Loucy (cell line): ENCODE measurements around the gene WNK4.
A peak's percentile ranks its signal among the peaks of the same experiment; 100 is the strongest.

Source experiments
- H2AFZ ChIP-seq: fragments of 200-600 bp; sonication (generic); 2 replicates; pipeline ENCODE4 v1.6.0; 2016; ENCODE audit warnings: antibody characterized with exemption, mild to moderate bottlenecking, low read length, moderate library complexity
- H3F3A ChIP-seq: fragments of 200-600 bp; 2 replicates; pipeline ENCODE4 v1.6.0; 2016; ENCODE audit warnings: antibody characterized with exemption, low read depth, mild to moderate bottlenecking
- H3K27me3 ChIP-seq: fragments of 200-600 bp; sonication (generic); 2 replicates; pipeline ENCODE4 v1.6.1; 2014; ENCODE audit warnings: low read length, mild to moderate bottlenecking; ENCODE audit not compliant: insufficient read depth, poor library complexity, severe bottlenecking
- H3K36me3 ChIP-seq: fragments of 200-600 bp; sonication (generic); 2 replicates; pipeline ENCODE4 v1.6.1; 2016; ENCODE audit warnings: low read length; ENCODE audit not compliant: insufficient read depth
- H3K4me1 ChIP-seq: fragments of 200-600 bp; sonication (generic); 2 replicates; pipeline ENCODE4 v1.5.1; 2014; ENCODE audit warnings: low read length, mild to moderate bottlenecking; ENCODE audit not compliant: insufficient read depth, poor library complexity, severe bottlenecking
- H3K4me2 ChIP-seq: fragments of 200-600 bp; sonication (generic); 2 replicates; pipeline ENCODE4 v1.6.0; 2014; ENCODE audit warnings: antibody characterized with exemption, low read length, low read depth, mild to moderate bottlenecking; ENCODE audit not compliant: poor library complexity, severe bottlenecking
- H3K4me3 ChIP-seq: fragments of 200-600 bp; sonication (generic); 2 replicates; pipeline ENCODE4 v1.5.1; 2014; ENCODE audit warnings: low read length, mild to moderate bottlenecking, mixed read lengths; ENCODE audit not compliant: poor library complexity, severe bottlenecking
- H3K79me2 ChIP-seq: fragments of 200-600 bp; sonication (generic); 2 replicates; pipeline ENCODE4 v1.6.1; 2014; ENCODE audit warnings: low read length; ENCODE audit not compliant: insufficient read depth
- H3K9ac ChIP-seq: fragments of 200-600 bp; sonication (generic); 2 replicates; pipeline ENCODE4 v1.6.0; 2014; ENCODE audit warnings: mild to moderate bottlenecking, low read depth, low read length, moderate library complexity; ENCODE audit not compliant: poor library complexity, severe bottlenecking
- H3K9me2 ChIP-seq: fragments of 200-600 bp; sonication (generic); replicated peaks from 2 replicates; pipeline ENCODE4 v1.6.1; 2016; ENCODE audit warnings: low read depth, low read length, mixed read lengths
- H3K9me3 ChIP-seq: fragments of 200-600 bp; sonication (generic); 2 replicates; pipeline ENCODE4 v1.6.1; 2014; ENCODE audit warnings: mild to moderate bottlenecking, antibody characterized with exemption, low read length, low read depth; ENCODE audit not compliant: insufficient read depth
- H4K20me1 ChIP-seq: fragments of 200-600 bp; sonication (generic); 2 replicates; pipeline ENCODE4 v1.6.0; 2014; ENCODE audit warnings: antibody characterized with exemption, low read length, mild to moderate bottlenecking; ENCODE audit not compliant: insufficient read depth, poor library complexity, severe bottlenecking
- CTCF ChIP-seq: fragments of 200-600 bp; sonication (generic); conservative IDR thresholded peaks from 2 replicates; pipeline ENCODE4 v1.5.1; 2014; ENCODE audit warnings: mild to moderate bottlenecking, antibody characterized with exemption, low read length
- EZH2phosphoT487 ChIP-seq: fragments of 200-600 bp; IDR thresholded peaks from 2 replicates; pipeline ENCODE4 v1.6.1; 2018; ENCODE audit warnings: antibody characterized with exemption, mild to moderate bottlenecking, moderate library complexity, borderline replicate concordance

The WNK4 gene

DNA sequence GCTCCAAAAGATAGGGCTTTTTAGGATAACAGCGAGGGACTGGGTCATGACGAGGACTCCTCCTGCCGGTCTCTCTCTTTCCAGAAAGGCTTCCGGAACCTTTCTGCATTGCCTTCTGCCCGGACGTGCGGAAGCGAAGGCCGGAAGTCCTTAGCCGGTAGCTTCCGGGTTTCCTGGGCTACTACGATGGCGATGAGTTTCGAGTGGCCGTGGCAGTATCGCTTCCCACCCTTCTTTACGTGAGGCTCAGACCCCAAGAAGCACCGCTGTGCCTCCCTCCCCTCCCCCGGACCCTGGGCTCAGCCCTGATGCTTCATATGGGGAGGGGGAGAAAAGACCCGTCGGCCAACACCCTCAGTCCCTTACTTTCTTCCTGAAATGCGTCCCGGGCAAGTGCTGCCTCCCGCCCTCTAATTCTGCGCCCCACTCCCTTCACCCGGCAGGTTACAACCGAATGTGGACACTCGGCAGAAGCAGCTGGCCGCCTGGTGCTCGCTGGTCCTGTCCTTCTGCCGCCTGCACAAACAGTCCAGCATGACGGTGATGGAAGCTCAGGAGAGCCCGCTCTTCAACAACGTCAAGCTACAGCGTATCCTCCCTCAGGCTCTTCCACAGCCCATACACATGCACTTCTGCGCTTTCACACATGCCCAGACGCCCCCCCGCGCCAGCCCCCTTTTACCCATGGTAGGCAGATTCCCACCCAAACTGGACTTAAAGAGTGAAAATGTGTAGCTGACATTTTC lies 6.9 kb upstream of the WNK4 start, which contains the start of gene VPS25:
VPS25 (plus strand) TSS at position 160 of the 746 bp plus-strand sequence; CDS start at position 187, 27 bp downstream.
- Histone ChIP-seq H3K9me3 (no peaks in the 10 kb centered on the region), H3K4me1 (peaks cover 15% of the 10 kb centered on the region), H3K27me3 (no peaks in the 10 kb centered on the region), H3K9me2 (no peaks in the 10 kb centered on the region), H3K4me2 (peak within 1 kb of the TSS; percentile 97), H4K20me1 (no peaks in the 10 kb centered on the region), H3F3A (no peaks in the 10 kb centered on the region), H3K9ac (peak within 1 kb of the TSS; percentile 90), H2AFZ (peak within 1 kb of the TSS; percentile 95), H3K36me3 (peaks cover 8% of the 10 kb centered on the region; the same call in 1 of the 2 replicates), H3K4me3 (peak within 1 kb of the TSS; percentile 93), H3K79me2 (peaks cover 19% of the 10 kb centered on the region)
- no peak for TF ChIP-seq EZH2phosphoT487
- no peak; the same call in 1 of the 2 replicates for TF ChIP-seq CTCF

DNA sequence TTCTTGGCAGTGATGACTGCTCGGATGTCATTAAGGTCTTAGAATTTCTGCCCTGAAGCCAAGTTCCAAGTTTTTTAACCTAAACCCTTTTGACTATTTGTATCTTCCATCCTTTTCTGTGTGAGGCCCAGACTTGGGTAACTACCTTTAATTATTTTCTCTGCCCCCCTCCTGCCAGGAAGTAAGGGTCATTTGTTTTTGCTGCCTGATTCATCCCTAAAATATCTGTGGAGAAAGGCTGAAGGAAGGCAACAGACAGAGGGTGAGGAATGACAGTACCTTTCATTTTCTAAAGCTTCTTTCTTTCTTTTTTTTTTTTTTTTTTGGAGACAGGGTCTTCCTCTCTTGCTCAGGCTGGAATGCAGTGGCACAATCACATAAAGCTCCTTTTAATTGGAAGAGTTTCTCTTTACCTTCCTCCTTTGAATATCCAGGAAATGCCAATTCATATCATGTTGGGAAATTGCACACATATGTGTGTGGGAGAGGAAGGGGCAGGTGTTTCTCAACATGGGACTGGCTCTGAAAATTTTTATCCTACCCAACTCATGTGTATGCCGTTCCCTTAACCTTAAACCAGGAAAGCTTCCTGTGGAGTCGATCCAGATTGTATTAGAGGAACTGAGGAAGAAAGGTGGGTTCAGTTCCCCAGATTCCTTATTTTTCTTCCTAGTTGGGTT lies 6.2 kb upstream of the WNK4 start:
- no peak overlapping the region for H2AFZ ChIP-seq
- H3K36me3 ChIP-seq = peaks cover 15% of the 10 kb centered on the region; the same call in 1 of the 2 replicates
- peak overlapping the region; percentile 93 for H3K4me3 ChIP-seq
- peak overlapping the region; percentile 90 for H3K9ac ChIP-seq
- peaks cover 19% of the 10 kb centered on the region for H3K79me2 ChIP-seq
- peaks cover 15% of the 10 kb centered on the region for H3K4me1 ChIP-seq
- H3K27me3 ChIP-seq = no peaks in the 10 kb centered on the region
- no peaks in the 10 kb centered on the region for H3K9me3 ChIP-seq
- no peaks in the 10 kb centered on the region for H4K20me1 ChIP-seq
- TF ChIP-seq CTCF (no peak), EZH2phosphoT487 (no peak)
- H3F3A ChIP-seq = no peaks in the 10 kb centered on the region
- H3K4me2 ChIP-seq = peak overlapping the region; percentile 97
- no peaks in the 10 kb centered on the region for H3K9me2 ChIP-seq

DNA sequence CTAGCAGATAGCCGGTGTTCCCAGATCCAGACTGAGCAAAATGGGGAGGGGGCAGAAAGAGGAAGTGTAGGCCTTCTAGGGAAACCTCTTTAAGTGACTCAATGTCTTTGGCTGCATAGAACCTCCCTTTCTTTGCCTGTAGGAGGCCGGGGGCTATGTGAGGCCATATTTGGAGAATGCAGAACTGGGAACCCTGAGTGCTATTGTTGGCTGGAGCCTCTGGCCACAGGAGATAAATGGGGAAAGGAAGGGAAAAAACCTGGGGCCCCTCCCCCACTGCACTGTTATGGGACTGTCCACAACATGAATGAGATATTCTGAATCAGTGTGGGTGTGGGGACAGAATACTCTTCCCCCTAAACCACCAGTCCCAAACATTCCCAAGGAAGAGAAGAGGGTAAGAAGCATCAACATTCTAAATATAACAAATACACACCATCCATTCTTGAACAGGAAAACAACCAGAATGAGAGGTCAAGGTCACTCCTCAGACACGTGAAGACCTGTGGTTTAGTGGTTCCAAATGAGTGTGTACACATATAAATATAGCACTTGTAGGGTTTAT lies 4.8 kb upstream of the WNK4 start:
- peaks cover 19% of the 10 kb centered on the region for H3K79me2 ChIP-seq
- H3K27me3 ChIP-seq = no peaks in the 10 kb centered on the region
- no peaks in the 10 kb centered on the region for H4K20me1 ChIP-seq
- H3K4me3 ChIP-seq = no peak overlapping the region
- no peaks in the 10 kb centered on the region for H3F3A ChIP-seq
- no peak for TF ChIP-seq CTCF
- TF ChIP-seq EZH2phosphoT487 = no peak
- no peaks in the 10 kb centered on the region for H3K9me3 ChIP-seq
- no peaks in the 10 kb centered on the region for H3K9me2 ChIP-seq
- H3K4me1 ChIP-seq = peaks cover 15% of the 10 kb centered on the region
- H3K36me3 ChIP-seq = peaks cover 17% of the 10 kb centered on the region; the same call in 1 of the 2 replicates
- no peak overlapping the region for H3K4me2 ChIP-seq
- H2AFZ ChIP-seq = no peak overlapping the region
- H3K9ac ChIP-seq = no peak overlapping the region
